SK-N-SH (cell line): ENCODE results near the gene C5orf24. TPM values are rescaled to one million over a fixed set of nuclear protein-coding genes. Genes with fewer than 3 reads are reported as not detected.

ENCODE experiments used
- CTCF ChIA-PET: fragments of 300-600, 350-600 bp; formaldehyde crosslinking; extraction: SDS; loops from one replicate; lab custom pipeline; 2021; lab: Yijun Ruan, JAX
- POLR2A ChIA-PET: fragments of 350-600 bp; sonication (Branson Sonifier 250); formaldehyde crosslinking; extraction: SDS; loops from one replicate; lab custom pipeline; 2020; ENCODE audit warnings: antibody characterized with exemption, inconsistent platforms; lab: Yijun Ruan, JAX
- DNase-seq: peaks from one replicate; pipeline ENCODE4 v3.0.0; 2012
- H2AFZ ChIP-seq: fragments of 200-600 bp; sonication (generic); 2 replicates; pipeline ENCODE4 v1.8.1; 2016; ENCODE audit warnings: antibody characterized with exemption, mild to moderate bottlenecking, low read depth
- H3F3A ChIP-seq: fragments of 200-600 bp; sonication (generic); replicated peaks from 2 replicates; pipeline ENCODE3; 2016; ENCODE audit warnings: antibody characterized with exemption, mild to moderate bottlenecking; ENCODE audit not compliant: insufficient read depth
- H3K27ac ChIP-seq, 2 experiments: fragments of 200-500 bp in 1 of 2; fragments of 200-600 bp in 1 of 2; sonication (Bioruptor generic) in 1 of 2; sonication (generic), shearing (Covaris generic) in 1 of 2; 2 replicates each; pipeline versions ENCODE4 v1.5.1 to v1.6.1; 2014 to 2016; ENCODE audit warnings: low read depth in 2 of 2, inconsistent platforms in 1 of 2, low read length in 1 of 2, mild to moderate bottlenecking in 1 of 2, mixed read lengths in 1 of 2
- H3K27me3 ChIP-seq: fragments of 200-600 bp; sonication (generic), shearing (Covaris generic); 2 replicates; pipeline ENCODE4 v1.6.1; 2016; ENCODE audit warnings: mixed run types; ENCODE audit not compliant: insufficient read depth
- H3K36me3 ChIP-seq, 2 experiments: fragments of 200-500 bp in 1 of 2; fragments of 200-600 bp in 1 of 2; sonication (Bioruptor generic) in 1 of 2; sonication (generic) in 1 of 2; replicated peaks in 1 of 2; 2 replicates each; pipeline versions ENCODE3 to v1.5.1; 2014 to 2016; ENCODE audit warnings: low read length in 1 of 2, mild to moderate bottlenecking in 1 of 2; ENCODE audit not compliant: insufficient read depth in 2 of 2, control insufficient read depth in 1 of 2
- H3K4me1 ChIP-seq, 2 experiments: fragments of 200-500 bp in 1 of 2; fragments of 200-600 bp in 1 of 2; sonication (Bioruptor generic) in 1 of 2; sonication (generic), shearing (Covaris generic) in 1 of 2; 2 replicates each; pipeline versions ENCODE4 v1.5.1 to v1.6.1; 2014 to 2016; ENCODE audit warnings: low read depth in 1 of 2, low read length in 1 of 2, mixed run types in 1 of 2; ENCODE audit not compliant: insufficient read depth in 2 of 2, control insufficient read depth in 1 of 2
- H3K4me2 ChIP-seq: fragments of 200-600 bp; sonication (generic), shearing (Covaris generic); 2 replicates; pipeline ENCODE4 v1.6.1; 2017; ENCODE audit warnings: mixed run types
- H3K4me3 ChIP-seq, 2 experiments: fragments of 200-500 bp in 1 of 2; fragments of 200-600 bp in 1 of 2; sonication (Bioruptor generic) in 1 of 2; sonication (generic), shearing (Covaris generic) in 1 of 2; 2 replicates each; pipeline versions ENCODE4 v1.5.1 to v1.8.1; 2014 to 2016; ENCODE audit warnings: low read depth in 2 of 2, inconsistent platforms in 1 of 2, low read length in 1 of 2, mild to moderate bottlenecking in 1 of 2, mixed read lengths in 1 of 2, moderate library complexity in 1 of 2
- H3K79me2 ChIP-seq: fragments of 200-600 bp; sonication (generic); 2 replicates; pipeline ENCODE4 v1.8.1; 2017; ENCODE audit warnings: mild to moderate bottlenecking; ENCODE audit not compliant: insufficient read depth
- H3K9ac ChIP-seq: fragments of 200-600 bp; sonication (generic); 2 replicates; pipeline ENCODE4 v1.6.1; 2017; ENCODE audit warnings: mixed run types
- H3K9me2 ChIP-seq: fragments of 200-600 bp; sonication (generic); 2 replicates; pipeline ENCODE4 v1.6.1; 2017; ENCODE audit warnings: mixed run types
- H3K9me3 ChIP-seq: fragments of 200-600 bp; sonication (generic); 2 replicates; pipeline ENCODE4 v1.6.1; 2017; ENCODE audit warnings: mixed run types, mild to moderate bottlenecking, moderate library complexity
- H4K20me1 ChIP-seq: fragments of 200-600 bp; sonication (generic); 2 replicates; pipeline ENCODE4 v1.6.1; 2017; ENCODE audit warnings: mild to moderate bottlenecking, mixed run types; ENCODE audit not compliant: insufficient read depth
- ELF1 ChIP-seq: IDR thresholded peaks from 2 replicates; pipeline ENCODE4 v1.4.0; 2012
- EZH2phosphoT487 ChIP-seq: fragments of 200-600 bp; sonication (generic); IDR thresholded peaks from 2 replicates; pipeline ENCODE4 v1.6.1; 2017; ENCODE audit warnings: low read depth, mixed run types, mild to moderate bottlenecking, antibody characterized with exemption, moderate library complexity, borderline replicate concordance
- FOSL2 ChIP-seq: IDR thresholded peaks from 2 replicates; pipeline ENCODE4 v1.4.0; 2012; ENCODE audit warnings: low read depth, mild to moderate bottlenecking, moderate library complexity, borderline replicate concordance
- FOXJ3 ChIP-seq: sonication (generic); formaldehyde crosslinking; IDR thresholded peaks from 2 replicates; pipeline ENCODE4 v1.5.1; 2020; ENCODE audit warnings: mild to moderate bottlenecking, missing genetic modification reagents
- GATA2 ChIP-seq: sonication (generic); formaldehyde crosslinking; IDR thresholded peaks from 2 replicates; pipeline ENCODE4 v1.5.0; 2020; ENCODE audit warnings: mild to moderate bottlenecking, missing genetic modification reagents
- MXI1 ChIP-seq: IDR thresholded peaks from 2 replicates; pipeline ENCODE4 v1.6.1; 2012; ENCODE audit warnings: mild to moderate bottlenecking, low read depth, low read length, improper control_type of control experiment
- POLR2AphosphoS5 ChIP-seq: IDR thresholded peaks from 2 replicates; pipeline ENCODE4 v1.6.1; 2012; ENCODE audit warnings: low read depth, low read length
- RCOR1 ChIP-seq: fragments of 150-350 bp; IDR thresholded peaks from 2 replicates; pipeline ENCODE4 v1.6.1; 2017; ENCODE audit warnings: antibody characterized with exemption, low read length
- RFX5 ChIP-seq: IDR thresholded peaks from 2 replicates; pipeline ENCODE4 v1.6.1; 2012; ENCODE audit warnings: mild to moderate bottlenecking, improper control_type of control experiment, low read length
- SIN3A ChIP-seq: IDR thresholded peaks from 2 replicates; pipeline ENCODE4 v1.6.1; 2012; ENCODE audit warnings: low read depth, mild to moderate bottlenecking, low read length, moderate library complexity, borderline replicate concordance
- SMC3 ChIP-seq: IDR thresholded peaks from 2 replicates; pipeline ENCODE4 v1.6.1; 2012; ENCODE audit warnings: low read depth, low read length, improper control_type of control experiment
- TEAD4 ChIP-seq: IDR thresholded peaks from 2 replicates; pipeline ENCODE4 v1.4.0; 2012; ENCODE audit warnings: mild to moderate bottlenecking, borderline replicate concordance; ENCODE audit not compliant: insufficient read depth
- YY1 ChIP-seq: IDR thresholded peaks from 2 replicates; pipeline ENCODE4 v1.4.0; 2012; ENCODE audit warnings: low read depth, mild to moderate bottlenecking
- WGBS: methylation state at CpG from one replicate; pipeline ENCODE4 v1.1.6; 2017; ENCODE audit warnings: low lambda C conversion rate; 5-methylcytosine and 5-hydroxymethylcytosine counted together
- polyA plus RNA-seq, 3 experiments: library from polyadenylated mRNA; depleted of rRNA; stranded (reverse); fragments of >200 nt; gene quantifications; 2 replicates each; pipeline ENCODE4 v1.2.3, GENCODE V29; 2012
- TF ChIP-seq, protein P1 (sequence below): IDR thresholded peaks from 2 replicates; pipeline ENCODE4 v1.4.0; 2012; ENCODE audit warnings: low read depth
- TF ChIP-seq, protein P2 (sequence below): IDR thresholded peaks from 2 replicates; pipeline ENCODE4; 2012
- TF ChIP-seq, protein P3 (sequence below): IDR thresholded peaks from 2 replicates; pipeline ENCODE4 v1.4.0; 2012; ENCODE audit warnings: low read depth, borderline replicate concordance
- TF ChIP-seq, protein P4 (sequence below): fragments of 200-600 bp; sonication (generic); IDR thresholded peaks from 2 replicates; pipeline ENCODE4 v1.6.1; 2017; ENCODE audit warnings: antibody characterized with exemption, mild to moderate bottlenecking, moderate library complexity

Gene C5orf24
- polyA plus RNA-seq, 1 of the 3 experiments (the other 2 are of a cell fraction): 21.8 TPM

DNA sequence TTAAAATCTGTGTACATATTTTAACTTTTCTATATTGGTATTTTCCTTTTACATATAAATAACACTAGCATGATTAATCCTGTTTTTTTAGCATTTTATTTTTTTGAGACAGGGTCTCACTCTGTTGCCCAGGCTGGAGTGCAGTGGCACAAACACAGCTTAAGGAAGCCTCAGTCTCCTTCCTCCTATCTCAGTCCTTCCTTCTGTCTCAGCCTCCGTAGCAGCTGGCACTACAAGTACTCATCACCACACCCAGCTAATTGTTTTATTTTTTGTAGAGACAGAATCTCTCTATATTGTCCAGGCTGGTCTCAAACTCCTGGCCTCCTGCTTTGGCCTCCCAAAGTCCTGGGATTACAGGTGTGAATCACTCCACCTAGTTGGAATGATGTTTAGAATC is 1.5 kb upstream of the C5orf24 start:
- CTCF ChIA-PET: interaction anchor here (0.9 to 2.5 kb wide), 2 partner anchors 60 to 385 kb away, joined by 3 to 11 read pairs; partner anchors contain the start of gene PCBD2
- Histone ChIP-seq H3K36me3 (peaks cover 2 to 40% of the 10 kb centered on the region in 2 experiments), H3F3A (peaks cover 39% of the 10 kb centered on the region), H3K4me1 (peaks cover 2 to 23% of the 10 kb centered on the region in 2 experiments; a peak in 2 of 4 replicates), H2AFZ (no peak overlapping the region), H3K9me2 (no peaks in the 10 kb centered on the region), H3K9ac (no peak overlapping the region), H3K4me2 (no peak overlapping the region), H3K27ac (no peak overlapping the region), H4K20me1 (no peaks in the 10 kb centered on the region), H3K27me3 (no peaks in the 10 kb centered on the region), H3K4me3 (no peak overlapping the region), H3K9me3 (no peaks in the 10 kb centered on the region), H3K79me2 (peaks cover 31% of the 10 kb centered on the region)
- no peak for TF ChIP-seq SMC3
- TF ChIP-seq RFX5: no peak
- no peak for TF ChIP-seq EZH2phosphoT487
- TF ChIP-seq RCOR1: no peak
- TF ChIP-seq SIN3A: no peak
- TF ChIP-seq, protein P1, sequence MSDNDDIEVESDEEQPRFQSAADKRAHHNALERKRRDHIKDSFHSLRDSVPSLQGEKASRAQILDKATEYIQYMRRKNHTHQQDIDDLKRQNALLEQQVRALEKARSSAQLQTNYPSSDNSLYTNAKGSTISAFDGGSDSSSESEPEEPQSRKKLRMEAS: no peak
- TF ChIP-seq POLR2AphosphoS5: no peak
- TF ChIP-seq TEAD4: no peak
- TF ChIP-seq, protein P2, sequence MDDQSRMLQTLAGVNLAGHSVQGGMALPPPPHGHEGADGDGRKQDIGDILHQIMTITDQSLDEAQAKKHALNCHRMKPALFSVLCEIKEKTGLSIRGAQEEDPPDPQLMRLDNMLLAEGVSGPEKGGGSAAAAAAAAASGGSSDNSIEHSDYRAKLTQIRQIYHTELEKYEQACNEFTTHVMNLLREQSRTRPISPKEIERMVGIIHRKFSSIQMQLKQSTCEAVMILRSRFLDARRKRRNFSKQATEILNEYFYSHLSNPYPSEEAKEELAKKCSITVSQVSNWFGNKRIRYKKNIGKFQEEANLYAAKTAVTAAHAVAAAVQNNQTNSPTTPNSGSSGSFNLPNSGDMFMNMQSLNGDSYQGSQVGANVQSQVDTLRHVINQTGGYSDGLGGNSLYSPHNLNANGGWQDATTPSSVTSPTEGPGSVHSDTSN: no peak
- TF ChIP-seq FOXJ3 (CRISPR knock-in tag): no peak
- no peak for TF ChIP-seq FOSL2
- no peak for TF ChIP-seq YY1
- TF ChIP-seq, protein P3, sequence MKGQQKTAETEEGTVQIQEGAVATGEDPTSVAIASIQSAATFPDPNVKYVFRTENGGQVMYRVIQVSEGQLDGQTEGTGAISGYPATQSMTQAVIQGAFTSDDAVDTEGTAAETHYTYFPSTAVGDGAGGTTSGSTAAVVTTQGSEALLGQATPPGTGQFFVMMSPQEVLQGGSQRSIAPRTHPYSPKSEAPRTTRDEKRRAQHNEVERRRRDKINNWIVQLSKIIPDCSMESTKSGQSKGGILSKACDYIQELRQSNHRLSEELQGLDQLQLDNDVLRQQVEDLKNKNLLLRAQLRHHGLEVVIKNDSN: no peak
- TF ChIP-seq MXI1: no peak
- no peak for TF ChIP-seq ELF1
- DNase-seq: no peak
- WGBS: 100% methylated on average over 1 of the region's 1 CpG
- POLR2A ChIA-PET: no interaction called here

DNA sequence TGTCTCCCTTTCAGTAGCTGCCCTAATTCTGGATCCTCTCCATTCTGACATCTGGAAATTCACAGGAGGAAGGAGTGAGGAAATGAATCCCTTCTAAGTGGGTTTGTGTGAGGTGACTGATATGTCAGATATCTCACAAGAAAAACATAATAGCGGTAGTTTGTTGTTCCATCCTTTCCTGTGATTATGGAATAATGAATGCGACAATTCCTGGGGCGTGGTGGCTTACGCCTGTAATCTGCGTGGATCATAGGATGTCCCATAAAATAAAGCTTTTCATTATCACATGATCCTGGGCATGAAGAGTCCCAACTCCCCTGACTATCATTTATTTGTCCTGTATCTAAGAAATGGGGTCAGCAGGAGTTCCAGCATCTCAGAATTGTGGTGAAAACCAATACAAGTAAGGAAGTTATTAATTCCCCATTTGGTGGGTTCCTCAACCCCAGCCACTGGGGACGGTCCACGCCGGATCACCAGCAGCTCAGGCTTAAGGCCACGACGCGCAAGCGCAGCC is 375 bp upstream of the C5orf24 start:
- peaks cover 2 to 40% of the 10 kb centered on the region in 2 experiments for H3K36me3 ChIP-seq
- H3K27ac ChIP-seq: peak overlapping the region; percentile 72 to 87
- H2AFZ ChIP-seq: peak overlapping the region; percentile 54
- H3K9ac ChIP-seq: peak overlapping the region; percentile 92; the same call in 1 of the 2 replicates
- CTCF ChIA-PET: interaction anchor here (0.8 to 2.5 kb wide), 4 partner anchors 16 to 346 kb away, joined by 3 to 11 read pairs (median 3); partner anchors contain the start of genes CAMLG and PCBD2
- H3K9me2 ChIP-seq: no peaks in the 10 kb centered on the region
- DNase-seq: peak; percentile 19
- POLR2A ChIA-PET: interaction anchor here (0.6 to 1.3 kb wide), 6 partner anchors 10 to 496 kb away, joined by 3 to 10 read pairs (median 4); partner anchors contain the start of genes PCBD2 and TXNDC15
- peaks cover 8% of the 10 kb centered on the region for H4K20me1 ChIP-seq
- H3K4me3 ChIP-seq: 0 out of 4 replicates have a peak overlapping the region, but pooled peaks of 1 of the 2 experiments have one; percentile 12
- peaks cover 2 to 29% of the 10 kb centered on the region in 2 experiments; a peak in 2 of 4 replicates for H3K4me1 ChIP-seq
- H3K27me3 ChIP-seq: no peaks in the 10 kb centered on the region
- peaks cover 42% of the 10 kb centered on the region for H3K79me2 ChIP-seq
- H3K4me2 ChIP-seq: peak overlapping the region; percentile 75; the same call in 1 of the 2 replicates
- WGBS: 22% methylated on average over 8 of the region's 12 CpGs
- TF ChIP-seq, protein P3: no peak
- TF ChIP-seq MXI1: no peak
- TF ChIP-seq GATA2 (CRISPR knock-in tag): no peak
- TF ChIP-seq SIN3A: no peak
- TF ChIP-seq, protein P4, sequence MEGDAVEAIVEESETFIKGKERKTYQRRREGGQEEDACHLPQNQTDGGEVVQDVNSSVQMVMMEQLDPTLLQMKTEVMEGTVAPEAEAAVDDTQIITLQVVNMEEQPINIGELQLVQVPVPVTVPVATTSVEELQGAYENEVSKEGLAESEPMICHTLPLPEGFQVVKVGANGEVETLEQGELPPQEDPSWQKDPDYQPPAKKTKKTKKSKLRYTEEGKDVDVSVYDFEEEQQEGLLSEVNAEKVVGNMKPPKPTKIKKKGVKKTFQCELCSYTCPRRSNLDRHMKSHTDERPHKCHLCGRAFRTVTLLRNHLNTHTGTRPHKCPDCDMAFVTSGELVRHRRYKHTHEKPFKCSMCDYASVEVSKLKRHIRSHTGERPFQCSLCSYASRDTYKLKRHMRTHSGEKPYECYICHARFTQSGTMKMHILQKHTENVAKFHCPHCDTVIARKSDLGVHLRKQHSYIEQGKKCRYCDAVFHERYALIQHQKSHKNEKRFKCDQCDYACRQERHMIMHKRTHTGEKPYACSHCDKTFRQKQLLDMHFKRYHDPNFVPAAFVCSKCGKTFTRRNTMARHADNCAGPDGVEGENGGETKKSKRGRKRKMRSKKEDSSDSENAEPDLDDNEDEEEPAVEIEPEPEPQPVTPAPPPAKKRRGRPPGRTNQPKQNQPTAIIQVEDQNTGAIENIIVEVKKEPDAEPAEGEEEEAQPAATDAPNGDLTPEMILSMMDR: no peak
- TF ChIP-seq RCOR1: no peak
- TF ChIP-seq, protein P1: no peak; the same call in 1 of the 2 replicates
- peaks cover 48% of the 10 kb centered on the region for H3F3A ChIP-seq
- no peaks in the 10 kb centered on the region for H3K9me3 ChIP-seq
